NCI-H1105 treated with DMSO at 0.1 percent for 48 hours (cell line): ENCODE data around the gene GTF3C5.
"Not testable (repeated sequence)": the region's sequence is repeated elsewhere in the genome, so short reads cannot be mapped to it uniquely, and the experiment has no call there.

Source experiments
- DNase-seq: peaks from one replicate; lab custom pipeline; 2025; lab: John Stamatoyannopoulos, UW

The GTF3C5 gene

DNA sequence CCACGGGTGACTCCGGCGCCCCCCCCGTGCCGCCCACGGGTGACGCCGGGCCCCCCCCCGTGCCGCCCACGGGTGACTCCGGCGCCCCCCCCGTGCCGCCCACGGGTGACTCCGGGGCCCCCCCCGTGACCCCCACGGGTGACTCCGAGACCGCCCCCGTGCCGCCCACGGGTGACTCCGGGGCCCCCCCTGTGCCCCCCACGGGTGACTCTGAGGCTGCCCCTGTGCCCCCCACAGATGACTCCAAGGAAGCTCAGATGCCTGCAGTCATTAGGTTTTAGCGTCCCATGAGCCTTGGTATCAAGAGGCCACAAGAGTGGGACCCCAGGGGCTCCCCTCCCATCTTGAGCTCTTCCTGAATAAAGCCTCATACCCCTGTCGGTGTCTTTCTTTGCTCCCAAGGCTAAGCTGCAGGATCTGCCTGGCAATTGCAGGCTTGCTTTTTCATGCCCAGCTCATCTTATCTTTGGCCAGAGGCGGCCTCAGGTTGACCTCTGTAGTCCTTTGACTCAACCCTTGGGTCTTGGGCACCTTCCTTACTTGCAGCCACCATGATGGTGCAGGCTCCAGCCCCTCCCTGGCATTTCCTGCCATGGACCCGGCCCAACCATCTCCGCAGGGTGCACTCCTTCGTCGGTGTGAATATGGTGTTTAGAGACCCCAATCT is 40.8 kb downstream of the GTF3C5 start:
- DNase-seq, result no peak

DNA sequence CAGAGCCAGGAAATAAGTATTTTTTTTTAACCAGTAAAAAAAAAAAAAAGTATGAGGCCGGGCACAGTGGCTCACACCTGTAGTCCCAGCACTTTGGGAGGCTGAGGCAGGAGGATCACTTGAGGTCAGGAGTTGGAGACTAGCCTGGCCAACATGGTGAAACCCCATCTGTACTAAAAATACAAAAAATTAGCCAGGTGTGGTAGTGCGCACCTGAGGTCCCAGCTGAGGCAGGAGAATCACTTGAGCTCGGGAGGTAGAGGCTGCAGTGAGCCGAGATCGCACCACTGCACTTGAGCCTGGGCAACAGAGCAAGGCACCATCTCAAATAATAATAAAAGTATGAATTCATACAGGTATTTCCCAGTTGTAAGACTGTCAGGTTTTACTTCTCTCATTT is 41.4 kb downstream of the GTF3C5 start:
- not testable (repeated sequence) for DNase-seq

DNA sequence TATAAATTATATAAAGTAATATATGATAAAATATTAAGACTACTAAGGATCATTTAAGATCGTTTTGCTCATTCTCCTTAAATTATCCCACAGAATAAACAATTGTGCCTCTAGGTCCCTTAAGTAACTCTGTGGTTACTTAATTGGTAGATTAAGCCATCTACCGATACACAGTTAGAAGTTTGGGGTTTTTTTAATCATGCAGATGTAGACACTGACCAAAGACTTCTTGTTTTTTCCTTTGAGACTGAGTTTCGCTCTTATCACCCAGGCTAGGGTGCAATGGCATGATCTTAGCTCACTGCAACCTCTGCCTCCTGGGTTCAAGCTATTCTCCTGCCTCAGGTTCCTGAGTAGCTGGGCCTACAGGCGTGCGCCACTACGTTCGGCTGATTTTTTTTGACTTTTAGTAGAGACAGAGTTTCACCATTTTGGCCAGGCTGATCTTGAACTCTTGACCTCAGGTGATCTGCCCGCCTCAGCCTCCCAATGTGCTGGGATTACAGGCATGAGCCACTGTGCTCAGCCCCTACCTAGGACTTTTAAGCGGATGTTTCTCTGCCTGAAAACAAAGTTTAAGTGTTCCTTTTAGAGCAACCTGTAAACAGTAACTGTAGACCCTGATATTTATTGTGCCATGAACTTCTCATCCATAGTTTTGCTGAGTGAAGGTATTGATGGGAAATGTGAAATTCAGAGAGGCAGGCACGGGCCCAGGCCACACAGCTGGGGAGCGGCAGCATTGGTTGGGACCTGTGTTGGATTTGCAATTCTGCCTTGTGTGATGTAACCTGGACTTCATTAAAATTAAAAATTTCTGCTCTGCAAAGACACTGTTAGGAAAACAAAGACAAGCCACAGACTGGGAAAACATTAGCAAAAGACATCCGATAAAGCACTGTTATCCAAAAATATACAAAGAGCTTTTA is 42.6 kb downstream of the GTF3C5 start:
- no peak for DNase-seq

DNA sequence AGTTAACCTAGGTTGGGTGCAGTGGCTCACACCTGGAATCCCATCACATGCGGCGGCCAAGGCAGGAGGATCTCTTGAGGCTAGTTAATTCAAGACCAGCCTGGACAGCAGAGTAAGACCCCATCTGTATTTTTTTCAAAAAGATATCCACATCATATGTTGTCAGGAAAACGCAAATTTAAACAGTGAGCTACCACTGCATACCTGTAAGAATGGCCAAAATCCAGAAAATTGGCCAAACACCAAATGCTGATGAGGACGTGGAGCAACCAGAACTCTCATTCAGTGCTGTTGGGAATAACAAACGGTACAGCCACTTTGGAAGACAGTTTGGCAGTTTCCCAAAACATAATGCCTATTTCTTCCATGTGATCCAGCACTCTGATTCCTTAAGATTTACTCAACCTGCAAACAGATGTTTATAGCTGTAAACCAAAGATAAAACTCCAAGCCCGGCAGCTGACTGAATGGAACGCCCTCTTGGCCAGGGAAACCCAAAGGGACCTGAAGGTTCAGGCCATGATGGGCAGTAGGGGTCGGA is 43.4 kb downstream of the GTF3C5 start:
- no peak for DNase-seq

DNA sequence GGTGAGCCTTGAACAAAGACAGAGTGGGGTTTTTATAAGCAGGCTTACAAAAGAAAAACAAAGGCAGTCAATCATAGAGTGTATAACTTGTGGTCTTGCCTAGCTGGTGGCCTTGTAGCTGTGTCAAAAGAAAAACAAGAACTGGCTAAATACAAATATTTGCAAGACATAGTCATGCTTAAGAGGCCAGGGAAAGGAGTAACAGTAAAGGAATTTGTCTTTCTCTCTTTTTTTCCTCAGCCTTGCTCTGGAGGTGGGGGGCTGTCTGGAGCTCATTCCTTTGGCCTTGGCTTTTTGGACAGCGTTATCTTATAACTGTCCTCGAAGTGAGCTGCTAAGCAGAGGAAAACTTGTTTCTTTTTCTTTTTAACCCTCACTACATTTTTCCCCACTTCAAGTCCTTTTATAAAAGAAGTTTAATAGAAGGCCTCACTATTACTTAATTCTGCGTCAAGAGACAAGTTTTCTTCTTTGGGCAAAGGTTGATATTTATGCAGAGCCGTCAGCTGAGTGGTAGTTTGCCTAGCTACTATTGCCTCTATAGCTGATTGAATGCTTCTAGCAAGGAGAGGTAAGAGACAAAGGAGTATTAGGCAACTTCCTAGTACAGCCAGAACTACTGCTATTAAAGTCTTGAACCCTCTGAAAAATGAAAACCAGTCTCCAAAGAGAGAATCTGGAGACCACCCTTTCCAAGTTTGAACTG is 45.3 kb downstream of the GTF3C5 start:
- DNase-seq, result no peak

DNA sequence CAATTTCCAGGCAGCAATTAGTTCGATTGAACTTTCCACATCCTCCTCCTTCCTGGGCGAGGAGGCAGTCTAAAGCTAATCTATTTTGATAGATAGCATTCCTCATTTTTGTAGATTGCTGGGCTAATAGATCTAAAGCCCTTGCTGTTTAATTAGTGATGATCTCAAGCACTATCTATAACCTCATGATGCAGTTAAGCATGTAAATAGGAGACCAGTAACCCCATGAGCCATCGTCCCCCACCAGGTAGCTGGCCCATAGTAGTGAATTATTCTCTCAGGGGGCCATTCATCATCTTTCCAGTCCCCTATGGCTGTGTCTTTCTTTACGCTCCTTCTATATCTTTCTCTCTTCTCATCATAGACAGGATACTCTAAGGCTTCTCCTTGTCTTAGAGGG is 45.9 kb downstream of the GTF3C5 start:
- no peak for DNase-seq

DNA sequence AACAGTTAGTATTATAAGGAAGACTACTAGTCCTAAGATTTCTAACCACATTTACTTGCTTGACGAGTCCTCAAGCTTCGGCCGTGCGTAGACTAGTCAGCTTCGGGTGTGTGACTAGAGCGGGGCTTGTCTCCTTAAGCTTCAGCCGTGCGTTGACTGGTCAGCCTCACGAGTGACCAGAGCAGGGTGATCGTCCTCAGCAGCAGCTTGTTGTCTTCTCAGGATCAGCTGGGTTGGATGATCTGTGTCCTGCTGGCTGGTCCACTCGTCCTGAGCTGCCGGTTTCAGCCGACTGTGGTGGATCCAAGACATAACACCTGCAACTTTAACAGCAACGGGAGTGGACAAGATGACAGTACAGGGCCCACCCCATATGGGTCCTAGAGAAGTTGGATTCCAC is 47.7 kb downstream of the GTF3C5 start:
- DNase-seq, result no peak

DNA sequence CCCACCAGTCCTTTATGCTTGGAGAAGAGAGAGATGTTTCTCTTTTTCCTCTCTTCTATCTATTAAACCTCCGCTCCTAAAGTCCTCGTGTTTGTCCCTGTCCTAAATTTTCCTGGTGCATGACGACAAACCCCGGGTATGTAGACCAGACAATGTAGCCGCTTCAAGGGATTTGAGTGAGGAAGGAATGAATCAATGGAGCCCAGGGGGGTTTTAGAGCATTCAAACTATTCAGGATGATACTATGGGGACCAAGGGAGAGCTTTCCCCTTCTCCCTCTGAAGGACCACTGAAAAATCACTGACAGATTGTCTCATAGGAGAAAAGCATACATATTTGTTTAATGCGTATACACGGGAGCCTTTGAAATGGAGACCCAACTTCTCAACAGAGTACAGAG is 49.4 kb downstream of the GTF3C5 start:
- no peak for DNase-seq

DNA sequence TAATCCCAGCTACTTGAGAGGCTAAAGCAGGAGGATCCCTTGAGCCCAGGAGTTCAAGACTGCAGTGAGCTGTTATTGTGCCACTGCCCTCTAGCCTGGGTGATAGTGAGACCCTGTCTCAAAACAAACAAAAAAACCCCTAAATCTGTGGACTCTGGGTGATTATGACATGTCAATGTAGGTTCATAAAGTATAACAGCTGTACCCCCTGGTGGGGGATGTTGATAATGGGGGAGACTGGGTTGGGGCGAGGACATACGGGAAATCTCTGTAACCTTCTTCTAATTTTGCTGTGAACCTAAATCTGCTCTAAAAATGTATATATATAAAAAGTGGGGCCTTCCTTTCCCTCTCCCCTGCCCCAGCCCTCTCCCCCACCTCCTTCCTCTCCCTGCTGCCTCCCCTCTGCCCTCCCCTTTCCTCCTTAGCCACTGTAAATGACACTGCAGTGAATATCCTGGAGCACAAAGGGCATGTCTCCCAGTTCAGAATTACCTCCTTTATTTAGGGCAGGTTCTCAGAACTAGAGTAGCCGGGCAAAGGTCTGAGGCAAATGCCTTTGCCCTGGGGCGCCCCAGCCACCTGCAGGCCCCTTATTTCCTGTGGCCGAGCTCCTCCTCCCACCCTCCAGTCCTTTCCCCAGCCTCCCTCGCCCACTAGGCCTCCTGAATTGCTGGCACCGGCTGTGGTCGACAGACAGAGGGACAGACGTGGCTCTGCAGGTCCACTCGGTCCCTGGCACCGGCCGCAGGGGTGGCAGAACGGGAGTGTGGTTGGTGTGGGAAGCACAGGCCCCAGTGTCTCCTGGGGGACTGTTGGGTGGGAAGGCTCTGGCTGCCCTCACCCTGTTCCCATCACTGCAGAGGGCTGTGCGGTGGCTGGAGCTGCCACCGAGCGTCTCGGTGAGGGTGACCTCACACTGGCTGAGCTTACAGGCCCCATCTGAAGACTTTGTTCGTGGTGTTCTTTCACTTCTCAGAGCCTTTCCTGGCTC is 50.3 kb downstream of the GTF3C5 start:
- DNase-seq, result not testable (repeated sequence)

DNA sequence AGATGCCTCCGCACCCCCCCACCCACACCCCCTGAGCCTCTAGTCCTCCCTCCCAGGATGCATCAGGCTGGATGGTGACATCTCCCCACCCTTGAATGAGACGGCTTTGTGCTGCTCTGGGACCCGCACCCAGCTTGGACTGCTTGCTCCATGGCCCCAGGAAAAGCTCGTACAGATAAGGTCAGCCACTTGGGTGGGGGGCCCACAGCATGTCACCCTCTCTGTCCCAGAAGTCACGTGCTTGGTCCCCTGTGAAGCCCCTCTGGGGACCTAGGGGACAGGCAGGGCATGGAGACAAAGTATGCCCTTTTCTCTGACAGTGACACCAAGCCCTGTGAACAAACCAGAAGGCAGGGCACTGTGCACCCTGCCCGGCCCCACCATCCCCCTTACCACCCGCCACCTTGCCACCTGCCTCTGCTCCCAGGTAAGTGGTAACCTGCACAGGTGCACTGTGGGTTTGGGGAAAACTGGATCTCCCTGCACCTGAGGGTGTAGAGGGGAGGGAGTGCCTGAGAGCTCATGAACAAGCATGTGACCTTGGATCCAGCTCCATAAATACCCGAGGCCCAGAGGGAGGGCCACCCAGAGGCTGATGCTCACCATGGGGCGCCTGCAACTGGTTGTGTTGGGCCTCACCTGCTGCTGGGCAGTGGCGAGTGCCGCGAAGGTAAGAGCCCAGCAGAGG is 51.3 kb downstream of the GTF3C5 start:
- DNase-seq, result not testable (repeated sequence)

DNA sequence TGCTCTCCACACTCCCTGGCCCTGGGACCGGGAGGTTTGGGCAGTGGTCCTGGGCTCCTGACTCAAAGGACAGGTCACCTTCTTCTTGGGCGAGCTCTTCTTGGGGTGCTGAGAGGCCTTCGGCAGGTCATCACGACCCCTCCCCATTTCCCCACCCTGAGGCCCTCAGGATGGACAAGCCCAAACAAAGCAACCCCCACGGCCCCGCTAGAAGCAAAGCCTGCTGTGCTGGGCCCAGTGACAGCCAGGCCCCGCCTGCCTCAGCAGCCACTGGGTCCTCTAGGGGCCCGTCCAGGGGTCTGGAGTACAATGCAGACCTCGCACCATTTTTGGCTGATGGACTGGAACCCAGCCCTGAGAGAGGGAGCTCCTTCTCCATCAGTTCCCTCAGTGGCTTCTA is 52.9 kb downstream of the GTF3C5 start:
- DNase-seq, result not testable (repeated sequence)

DNA sequence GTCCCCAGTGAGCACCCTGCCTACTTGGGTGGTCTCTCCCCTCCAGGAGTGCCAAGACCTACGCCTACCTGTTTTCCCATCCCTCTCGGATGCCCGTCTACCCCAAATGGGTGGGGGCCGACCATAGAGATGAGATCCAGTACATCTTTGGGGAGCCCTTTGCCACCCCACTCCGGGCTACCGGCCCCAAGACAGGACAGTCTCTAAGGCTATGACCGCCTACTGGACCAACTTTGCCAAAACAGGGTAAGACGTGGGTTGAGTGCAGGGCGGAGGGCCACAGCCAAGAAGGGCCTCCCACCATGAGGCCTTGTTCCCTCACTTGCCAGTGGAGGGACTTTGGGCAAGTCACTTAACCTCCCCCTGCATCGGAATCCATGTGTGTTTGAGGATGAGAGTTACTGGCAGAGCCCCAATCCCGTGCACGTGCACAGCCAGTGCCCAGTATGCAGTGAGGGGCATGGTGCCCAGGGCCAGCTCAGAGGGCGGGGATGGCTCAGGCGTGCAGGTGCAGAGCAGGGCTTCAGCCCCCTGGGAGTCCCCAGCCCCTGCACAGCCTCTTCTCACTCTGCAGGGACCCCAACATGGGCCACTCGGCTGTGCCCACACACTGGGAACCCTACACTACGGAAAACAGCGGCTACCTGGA is 55.5 kb downstream of the GTF3C5 start:
- not testable (repeated sequence) for DNase-seq

DNA sequence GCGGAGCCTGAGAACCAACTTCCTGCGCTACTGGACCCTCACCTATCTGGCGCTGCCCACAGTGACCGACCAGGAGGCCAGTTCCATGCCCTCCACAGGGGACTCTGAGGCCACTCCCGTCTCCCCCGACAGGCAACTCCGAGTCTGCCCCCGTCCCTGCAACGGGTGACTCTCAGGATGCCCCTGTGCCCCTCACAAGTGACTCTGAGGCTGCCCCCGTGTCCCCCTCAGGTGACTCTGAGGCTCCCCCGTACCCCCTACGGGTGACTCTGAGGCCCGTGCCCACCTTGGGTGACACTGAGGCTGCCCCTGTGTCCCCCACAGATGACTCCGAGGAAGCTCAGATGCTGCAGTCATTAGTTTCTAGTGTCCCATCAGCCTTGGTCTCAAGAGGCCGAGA is 56.1 kb downstream of the GTF3C5 start:
- DNase-seq, result no peak

DNA sequence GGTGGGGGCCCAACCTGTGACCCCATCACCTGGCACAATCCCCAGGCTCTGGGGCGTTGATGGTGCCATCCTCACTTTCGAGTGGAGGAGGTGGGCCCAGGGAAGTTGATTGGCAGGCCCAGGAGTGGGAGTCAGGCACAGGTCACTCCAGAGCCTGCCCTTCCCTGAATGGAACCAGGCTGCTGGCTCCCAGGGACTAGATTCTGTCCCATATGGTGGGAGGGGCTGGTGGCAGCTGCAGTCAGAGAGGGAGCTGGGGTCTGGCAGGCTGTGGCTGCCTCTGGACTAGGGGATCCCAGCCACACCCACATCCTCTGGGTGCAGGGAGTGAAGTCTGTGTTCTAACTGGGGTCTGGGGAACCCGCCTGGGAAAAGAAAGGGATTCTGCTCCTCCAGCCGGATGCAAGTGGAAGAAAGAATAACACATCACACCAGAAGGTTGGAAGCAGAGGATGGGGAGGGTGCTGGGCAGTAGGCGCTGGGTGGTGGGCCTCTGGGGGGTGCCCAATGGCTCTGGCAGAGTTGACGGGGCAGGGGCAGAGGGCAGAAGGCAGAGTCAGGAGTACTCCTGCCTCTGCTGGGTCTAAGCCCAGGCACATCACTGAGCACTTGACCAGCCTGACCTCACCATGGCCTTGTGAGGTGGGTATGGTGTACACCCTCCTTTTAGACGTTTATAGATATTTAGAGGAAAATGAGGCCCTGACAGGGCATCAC is 56.8 kb downstream of the GTF3C5 start:
- DNase-seq, result no peak

DNA sequence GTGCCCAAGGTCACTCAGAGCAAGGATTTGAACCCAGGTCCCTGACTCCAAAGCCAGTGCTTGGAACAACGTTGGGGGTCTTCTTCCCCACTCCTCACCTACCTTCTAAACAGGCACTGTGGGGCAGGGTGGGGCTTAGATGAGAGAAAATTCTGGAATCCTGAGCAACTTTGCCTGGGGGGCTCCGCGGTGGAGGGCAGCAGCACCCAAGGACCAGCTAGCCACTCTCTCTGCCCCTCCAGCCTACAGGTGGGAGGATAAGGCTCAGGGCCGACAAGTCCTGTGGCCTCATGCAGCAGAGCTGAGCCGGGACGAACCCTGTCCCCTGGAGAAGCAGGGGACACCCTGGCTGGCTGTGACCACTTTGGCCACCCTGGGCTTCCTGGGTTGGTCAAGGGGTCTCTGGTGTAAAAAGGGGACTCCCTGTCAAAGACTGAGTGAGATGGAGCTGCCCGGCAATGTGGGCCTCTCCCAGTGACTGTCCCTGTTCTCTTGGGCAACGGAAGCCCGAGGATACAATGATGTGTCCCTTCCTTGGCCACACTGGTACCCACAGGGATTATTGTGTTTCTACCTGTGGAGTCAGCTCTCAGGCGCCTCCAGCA is 57.5 kb downstream of the GTF3C5 start:
- DNase-seq, result no peak

DNA sequence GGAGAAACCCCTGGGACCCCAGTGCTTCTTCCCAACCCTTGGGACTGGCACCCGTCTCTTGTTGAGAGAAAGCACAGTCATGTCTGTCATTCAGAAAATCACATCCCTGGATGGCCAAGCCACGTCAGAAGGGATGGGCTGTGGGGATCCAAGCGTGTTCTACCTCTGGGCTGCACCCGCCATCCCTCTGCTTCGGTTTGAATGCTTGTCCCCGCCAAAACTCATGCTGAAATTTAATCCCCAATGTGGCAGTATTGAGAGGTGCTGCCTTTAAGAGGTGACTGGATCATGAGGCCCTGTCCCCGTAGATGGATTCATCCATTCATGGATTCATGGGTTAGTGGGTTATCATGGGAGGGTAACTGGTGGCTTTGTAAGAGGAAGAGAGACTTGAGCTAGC is 58.0 kb downstream of the GTF3C5 start:
- DNase-seq, result no peak

DNA sequence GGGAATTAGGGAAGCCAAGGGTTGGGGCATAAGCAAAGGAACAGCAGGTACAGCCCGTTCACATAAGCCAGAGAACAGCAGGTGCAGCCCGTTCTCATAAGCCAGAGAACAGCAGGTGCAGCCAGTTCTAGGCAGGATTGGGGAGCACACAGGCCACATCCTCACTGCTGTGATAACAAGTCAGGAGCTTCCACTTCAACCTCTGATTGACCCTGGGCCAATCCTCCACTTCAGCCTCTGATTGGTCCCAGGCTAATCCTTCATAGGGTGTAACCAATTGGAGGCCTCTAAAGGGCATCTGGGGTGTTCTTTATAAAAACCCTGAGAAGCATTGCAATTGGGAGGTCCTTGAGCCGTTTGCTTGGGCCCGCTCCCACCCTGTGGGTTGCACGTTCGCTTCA is 58.5 kb downstream of the GTF3C5 start:
- DNase-seq, result peak; percentile 35

DNA sequence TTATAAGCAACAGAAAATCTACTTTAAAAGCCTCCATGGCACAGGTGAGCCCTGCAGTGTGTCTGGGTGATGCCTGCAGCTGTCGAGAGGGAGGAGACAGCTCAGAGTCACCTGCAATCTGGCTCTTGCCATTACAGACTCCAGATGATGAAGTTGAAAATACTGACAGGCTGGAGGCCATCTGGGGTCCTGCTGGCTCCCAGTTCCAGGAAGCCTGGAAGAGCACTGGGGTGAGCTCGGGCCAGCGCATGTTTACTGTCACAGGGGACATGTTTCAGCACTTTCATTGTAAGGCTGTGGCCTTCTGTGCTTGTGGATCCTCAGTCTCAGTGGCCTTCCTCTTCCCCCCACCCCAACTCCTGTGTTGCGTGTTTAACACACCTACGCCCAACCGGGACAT is 59.4 kb downstream of the GTF3C5 start:
- DNase-seq, result no peak

DNA sequence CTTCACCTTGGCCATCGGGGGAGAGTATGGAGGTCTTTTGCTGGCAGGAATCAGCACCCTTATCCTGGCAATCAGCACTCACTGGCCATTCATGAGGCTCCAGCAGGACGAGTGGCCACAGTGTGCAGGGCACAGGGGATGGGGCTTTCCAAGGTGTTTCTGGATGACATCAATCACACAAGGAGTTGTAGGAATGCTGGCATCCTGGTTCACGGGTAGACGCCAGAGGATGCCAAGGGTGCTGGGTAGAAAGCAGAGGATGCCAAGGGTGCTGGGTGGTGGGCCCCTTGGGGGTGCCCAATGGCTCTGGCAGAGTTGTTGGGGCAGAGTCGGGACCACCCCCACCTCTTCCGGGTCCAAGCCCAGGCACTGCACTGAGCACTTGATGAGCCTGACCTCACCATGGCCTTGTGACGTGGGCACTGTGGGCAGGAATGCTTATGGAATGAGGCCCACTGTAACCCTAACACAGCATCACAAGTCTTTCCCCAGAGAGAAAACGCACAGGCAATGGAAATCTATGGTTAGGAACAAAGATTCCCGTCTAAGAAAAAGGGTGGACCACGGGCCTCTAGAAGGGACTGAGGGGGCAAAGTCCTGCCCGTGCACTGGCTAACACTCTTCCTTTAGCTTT is 60.1 kb downstream of the GTF3C5 start:
- no peak for DNase-seq
